Erythroblast (primary cell): Measurements from ENCODE around the gene PAPSS2.

ENCODE experiments used
- GATA1 ChIP-seq: IDR thresholded peaks from 2 replicates; pipeline ENCODE4 v1.6.1; 2011; ENCODE audit warnings: low read depth, mild to moderate bottlenecking, control low read depth, low read length, moderate library complexity
- POLR2A ChIP-seq: IDR thresholded peaks from 2 replicates; pipeline ENCODE4 v1.6.1; 2011; ENCODE audit warnings: mild to moderate bottlenecking, low read length

GRCh38 chr10:87692956-87693484 lies 33.3 kb downstream of the PAPSS2 start:
- TF ChIP-seq POLR2A (no peak), GATA1 (no peak)
